ENCODE data around the gene IFT52. TPM values are rescaled to one million over a fixed set of nuclear protein-coding genes. Genes with fewer than 3 reads are reported as not detected.

IFT52 gene
- total and polyA plus RNA-seq, 2 of the 8 experiments (the other 6 are each of a cell fraction or from before 2014, with no cell fraction given): 35.6 to 40.4 TPM

- no peak for TF ChIP-seq EP300 (IDR thresholded peaks at IDR 0.05; ENCODE audit: borderline replicate concordance in 1 of 2, low read depth in 2 of 2, low read length in 2 of 2)
- TF ChIP-seq BRCA1 (IDR thresholded peaks at IDR 0.05; ENCODE audit: low read depth, low read length): no peak
- TF ChIP-seq CBX5 (IDR thresholded peaks at IDR 0.05; ENCODE audit: low read depth, low read length): no peak
- no peak for TF ChIP-seq PHF8 (conservative IDR thresholded peaks at IDR 0.05; ENCODE audit: low read depth, low read length)
- no peak for TF ChIP-seq RBBP5 (IDR thresholded peaks at IDR 0.05; ENCODE audit: borderline replicate concordance, low read depth, low read length)
- TF ChIP-seq POLR2AphosphoS5 (IDR thresholded peaks at IDR 0.05; ENCODE audit: low read depth, low read length): no peak
- no peak for TF ChIP-seq CBX8 (IDR thresholded peaks at IDR 0.05; ENCODE audit: borderline replicate concordance, low read depth, low read length)
- no peak for TF ChIP-seq KDM1A (IDR thresholded peaks at IDR 0.05; ENCODE audit: borderline replicate concordance, low read length)
These were observed 78.6 kb downstream of the IFT52 start (continued) for GRCh38 chr20:43669332-43669731.

Measured in H1 (cell line).